GM18508 (cell line): ENCODE measurements around the gene SP8.

Experiments used
- ATAC-seq: cut with Tn5 transposase; IDR thresholded peaks from one replicate; pipeline ENCODE4 v1.9.1; 2021; ENCODE audit warnings: moderate number of reproducible peaks; ENCODE audit not compliant: insufficient read depth, unreplicated experiment

SP8 gene

DNA sequence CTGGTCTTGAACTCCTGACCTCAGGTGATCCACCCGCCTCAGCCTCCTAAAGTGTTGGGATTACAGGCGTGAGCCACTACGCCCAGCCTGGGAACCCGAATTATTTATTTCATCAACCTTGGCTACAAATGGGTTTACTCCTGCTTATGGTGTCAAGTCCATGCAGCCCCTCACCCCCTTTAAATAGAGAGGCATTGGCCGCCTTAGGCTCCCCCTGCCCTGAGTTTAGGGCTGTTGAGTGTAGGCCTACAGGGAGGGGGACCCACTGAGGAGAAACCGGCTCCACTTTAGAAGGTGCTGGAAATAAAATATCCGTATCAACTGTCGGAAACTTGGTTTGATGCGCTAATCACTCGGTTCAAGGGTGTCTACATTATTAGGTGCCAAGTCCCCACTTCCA is 8.7 kb upstream of the SP8 start:
- no peak for ATAC-seq

DNA sequence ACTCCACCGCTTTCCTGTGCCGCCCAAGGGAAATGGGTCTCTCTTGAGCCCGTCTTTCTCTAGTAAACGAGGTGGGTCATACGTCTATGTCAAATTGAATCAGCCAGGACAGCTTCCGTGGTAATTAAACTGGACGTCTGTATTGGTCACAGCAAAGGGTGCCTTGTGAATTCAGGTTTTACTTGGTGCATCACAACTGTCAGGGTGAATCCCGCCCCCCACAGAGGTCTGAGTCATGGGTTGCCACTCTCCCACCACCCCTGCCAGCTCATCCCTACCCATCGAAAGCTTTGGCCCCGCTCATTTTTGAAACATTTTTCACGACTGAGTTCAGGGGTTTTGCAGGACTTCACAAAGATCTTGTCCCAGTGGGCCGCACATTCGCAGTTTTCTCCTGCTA is 8.0 kb upstream of the SP8 start:
- no peak for ATAC-seq

DNA sequence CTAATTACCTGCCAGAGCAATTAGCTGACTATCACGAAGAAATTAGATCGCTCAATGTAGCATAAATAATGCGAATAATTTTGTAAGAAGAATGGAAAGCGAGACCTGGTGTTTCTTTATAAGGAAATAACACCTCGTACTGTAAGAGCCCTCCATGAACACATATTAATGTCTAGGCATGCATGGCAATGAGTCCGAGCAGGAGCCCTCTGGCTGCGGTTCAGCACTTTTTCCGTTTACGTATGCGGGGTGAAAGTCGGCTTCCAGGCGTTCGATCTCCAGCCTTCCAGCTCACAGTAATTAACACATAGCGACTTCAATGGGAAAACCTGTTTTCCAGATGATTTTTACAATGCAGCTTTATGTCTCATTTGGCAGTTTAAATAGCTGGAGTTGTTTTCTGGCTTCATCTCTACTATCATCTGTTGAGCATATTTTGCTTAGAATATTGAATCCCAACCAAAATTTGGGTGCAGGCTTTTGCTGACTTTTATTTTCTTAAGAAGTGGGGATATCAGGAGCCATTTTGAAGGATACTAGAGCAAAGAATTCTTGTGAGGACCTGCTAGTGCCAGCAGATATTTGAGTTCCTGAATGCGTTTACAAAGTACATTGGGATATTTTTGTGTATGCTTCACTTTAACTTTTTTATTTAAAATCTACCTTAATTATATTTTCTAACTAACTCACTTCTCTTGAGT is 7.2 kb upstream of the SP8 start:
- ATAC-seq: no peak

DNA sequence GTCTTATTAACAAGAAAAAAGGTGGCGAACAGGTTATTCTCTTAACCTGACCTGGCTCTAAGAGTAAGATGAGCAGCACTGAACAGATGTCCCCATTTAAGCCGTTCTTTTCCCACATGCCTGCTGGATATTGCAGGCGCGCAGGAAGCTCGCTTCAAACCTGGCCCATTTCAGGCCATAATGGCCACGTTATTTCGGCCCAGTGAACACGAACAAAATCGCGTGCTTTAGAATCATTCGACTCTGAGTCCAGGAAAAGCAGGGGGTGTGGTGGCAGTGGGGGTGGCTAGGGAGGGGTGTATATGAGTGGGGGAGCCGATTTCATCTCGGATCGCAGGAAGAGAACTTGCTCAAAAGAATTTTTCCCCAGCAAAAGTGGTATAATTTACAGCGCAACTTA is 6.6 kb upstream of the SP8 start:
- no peak for ATAC-seq

DNA sequence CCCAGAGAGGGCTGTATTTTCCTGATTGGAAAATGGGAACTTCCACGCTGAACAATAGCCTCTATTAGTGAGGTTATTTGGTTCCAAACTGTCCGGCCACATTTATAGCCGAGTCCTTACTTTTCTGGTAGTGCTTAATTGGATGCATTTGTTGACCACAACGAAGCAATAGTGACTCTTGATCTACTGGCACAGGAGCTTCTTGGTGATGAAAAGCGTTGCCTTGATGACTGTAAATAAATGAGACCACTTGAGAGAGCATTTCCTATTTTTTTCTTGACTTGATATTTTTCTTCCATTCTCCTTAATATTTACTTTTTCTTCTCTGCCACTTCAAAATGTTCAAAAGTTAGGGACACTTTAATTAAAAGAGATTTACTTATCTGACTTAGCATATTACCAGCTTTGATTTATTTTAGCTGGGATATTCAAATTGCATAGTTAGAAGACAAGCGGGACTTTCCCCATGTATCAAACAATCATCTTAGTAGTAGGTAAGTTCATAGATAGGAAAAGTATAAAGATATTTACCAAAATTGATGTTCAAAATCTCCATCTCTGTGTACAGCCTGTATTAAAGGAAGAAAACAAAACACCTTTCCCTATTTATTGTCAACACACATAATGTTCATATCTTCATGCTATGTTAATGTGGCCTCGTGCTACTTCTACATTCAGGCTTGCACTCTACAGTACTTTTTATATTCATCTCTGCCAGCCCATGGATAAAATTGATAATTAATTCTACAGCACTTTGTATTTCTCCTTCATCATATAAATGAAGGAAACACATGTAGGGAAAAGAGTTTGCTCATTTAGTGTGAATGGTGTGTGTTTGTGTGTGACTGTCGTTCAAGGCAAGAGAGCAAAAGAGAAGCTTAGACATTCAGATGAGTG is 5.1 kb upstream of the SP8 start:
- ATAC-seq: no peak

DNA sequence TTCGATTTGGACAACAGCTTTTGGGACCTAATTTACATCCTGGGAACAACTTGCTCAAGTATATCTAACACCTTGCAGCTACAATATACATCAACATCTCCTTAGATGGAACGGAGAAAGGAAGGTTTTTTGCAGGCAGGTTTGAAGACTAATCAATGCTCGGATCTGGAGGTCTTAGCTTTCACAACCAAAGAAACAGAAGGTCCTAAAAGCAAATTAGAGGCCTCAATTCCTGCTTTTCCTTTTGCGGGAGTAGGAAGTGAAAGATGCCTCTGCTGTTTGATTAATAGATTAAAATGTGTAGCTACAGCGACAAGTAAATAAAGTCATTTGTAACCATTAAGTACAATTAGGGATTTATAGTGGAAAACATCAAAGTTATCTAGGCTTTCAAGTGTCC is 3.7 kb upstream of the SP8 start:
- ATAC-seq: no peak

DNA sequence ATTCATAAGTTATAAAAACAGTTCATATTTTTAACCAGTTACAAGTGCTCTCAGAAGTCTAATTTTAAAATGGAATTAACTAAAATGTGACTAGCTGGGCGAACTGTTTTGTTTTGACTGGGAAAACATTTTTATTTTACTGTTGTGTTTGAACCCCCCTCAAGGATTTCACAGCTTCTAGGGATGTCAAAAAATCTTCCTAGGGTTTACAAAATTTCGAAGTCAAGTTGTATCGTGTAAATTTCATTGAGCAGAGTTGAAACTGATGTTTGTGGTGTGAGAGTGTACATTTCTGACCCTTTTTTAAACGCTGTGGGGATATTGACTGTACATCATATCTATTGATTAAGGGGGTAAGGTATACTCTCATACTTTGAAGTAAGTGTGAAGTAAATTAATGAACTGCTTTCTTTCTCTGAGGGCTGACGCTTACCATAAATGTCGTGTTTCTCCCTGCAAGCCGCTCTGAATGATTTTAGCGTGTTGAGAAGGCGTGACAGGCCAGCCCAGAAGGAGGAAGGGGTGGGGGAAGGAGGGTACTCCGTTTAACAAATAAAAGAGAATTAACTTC is 1.8 kb upstream of the SP8 start:
- ATAC-seq: no peak

DNA sequence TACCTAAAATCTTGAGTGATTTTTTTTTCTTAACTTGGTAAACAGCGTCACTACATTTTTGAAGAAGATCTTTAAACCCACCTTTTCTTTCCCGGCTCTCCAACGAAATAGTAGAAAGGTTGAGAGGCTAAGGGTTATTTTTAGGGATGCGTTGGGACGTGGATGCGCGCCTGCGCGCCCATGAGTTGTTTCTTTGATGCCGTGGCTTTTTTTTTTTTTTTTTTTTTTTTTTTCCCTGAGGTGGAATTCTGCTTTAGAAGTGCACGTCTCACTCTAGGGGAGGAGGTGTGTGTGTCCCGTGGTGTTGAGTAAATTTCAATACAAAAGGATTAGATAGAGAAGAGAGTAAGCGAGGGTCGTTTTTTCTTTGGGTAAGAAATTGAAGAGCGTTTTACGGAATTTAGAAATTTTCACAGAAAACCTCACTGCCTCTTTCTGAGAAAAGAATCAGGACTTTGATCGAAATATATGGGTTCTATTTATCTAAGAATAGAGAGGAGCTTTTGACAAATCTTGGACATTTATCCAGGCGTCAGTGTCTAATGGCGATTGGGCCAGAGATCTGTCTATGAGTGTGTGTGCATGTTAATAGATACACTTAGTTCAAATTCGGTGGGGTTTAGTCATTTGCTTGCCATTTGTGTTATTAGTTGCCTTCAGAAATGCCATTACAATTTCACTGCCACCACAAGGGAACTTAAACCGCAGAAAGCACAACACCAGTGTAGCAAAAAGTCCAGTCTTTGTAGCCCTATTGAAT is 1.2 kb upstream of the SP8 start:
- no peak for ATAC-seq

DNA sequence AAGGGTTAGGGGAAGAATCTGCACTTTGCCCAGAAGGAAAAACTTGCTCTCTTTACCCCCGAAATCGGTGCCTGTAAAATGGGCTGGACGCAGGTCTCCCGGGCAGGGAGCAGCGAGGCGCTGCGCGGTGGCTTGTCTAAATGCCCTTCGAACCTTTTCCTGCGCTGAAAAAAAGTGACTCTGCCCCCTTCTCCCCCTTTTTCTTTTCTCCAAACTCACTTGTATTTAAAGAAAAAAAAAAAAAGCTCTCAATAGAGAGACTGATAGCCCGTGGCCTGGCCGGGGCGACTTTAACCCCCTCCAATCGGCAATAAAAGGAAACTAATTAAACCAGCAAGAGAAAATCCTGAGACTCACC is 286 bp downstream of the SP8 start:
- no peak for ATAC-seq

DNA sequence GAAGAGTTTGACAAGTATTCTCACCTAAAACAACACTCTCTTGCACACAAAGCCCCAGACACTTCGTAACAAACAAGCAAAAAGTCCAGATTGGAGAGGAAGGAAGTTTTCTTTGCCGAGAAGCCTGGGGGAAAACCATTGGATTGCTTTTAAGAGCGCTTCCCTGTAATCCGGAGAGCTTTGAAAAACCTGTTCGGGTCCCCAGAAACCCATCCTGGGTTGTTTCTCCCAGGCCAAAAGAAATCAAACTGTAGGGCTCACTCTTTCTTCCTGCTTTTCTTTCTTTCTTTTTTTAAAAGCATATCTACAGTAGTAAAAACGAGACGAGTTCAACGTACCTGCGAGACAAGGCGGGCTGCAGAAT is 655 bp downstream of the SP8 start:
- ATAC-seq: no peak

DNA sequence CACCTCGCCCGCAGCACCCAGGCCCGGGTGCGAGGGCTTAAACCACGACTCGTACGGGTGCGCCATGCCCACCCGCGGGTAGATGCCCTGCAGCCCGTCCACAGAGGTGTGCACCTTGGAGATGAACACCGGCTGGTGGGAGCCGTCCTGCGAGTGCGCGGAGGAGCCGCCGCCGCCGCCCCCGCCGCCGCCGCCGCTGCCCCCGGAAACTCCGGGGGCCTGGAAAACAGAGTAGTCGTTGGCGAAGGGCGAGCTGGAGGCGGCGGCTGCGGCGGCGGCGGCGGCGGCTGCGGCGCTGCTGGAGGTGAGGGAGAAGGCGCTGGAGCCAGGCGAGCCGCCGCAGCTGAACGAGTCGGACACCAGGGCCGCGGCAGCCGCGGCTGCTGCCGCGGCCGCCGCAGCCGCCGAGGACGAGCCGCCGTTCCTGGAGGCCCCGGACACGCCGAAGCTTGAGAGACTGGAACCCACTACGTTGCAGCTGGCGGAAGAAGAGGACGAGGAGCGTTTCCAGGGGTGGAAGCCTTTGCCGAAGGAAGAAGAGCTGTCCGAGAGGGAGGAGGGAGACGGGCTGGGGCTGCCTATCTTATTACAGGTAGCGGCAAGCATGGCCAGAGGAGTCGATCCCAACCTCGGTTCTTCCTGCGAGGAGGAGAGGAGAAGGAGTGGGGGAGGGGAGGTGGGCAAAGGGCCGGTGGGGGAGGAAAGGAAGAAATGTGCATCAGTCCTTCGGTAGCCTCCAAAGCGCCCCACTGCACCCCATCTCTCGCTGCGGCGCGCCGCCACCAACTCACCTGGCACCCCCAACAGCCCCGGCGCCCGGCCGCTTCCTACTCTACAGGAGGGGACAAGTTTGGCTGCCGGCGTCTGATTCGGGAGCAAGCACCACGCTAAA is 1.3 kb downstream of the SP8 start:
- ATAC-seq: no peak

DNA sequence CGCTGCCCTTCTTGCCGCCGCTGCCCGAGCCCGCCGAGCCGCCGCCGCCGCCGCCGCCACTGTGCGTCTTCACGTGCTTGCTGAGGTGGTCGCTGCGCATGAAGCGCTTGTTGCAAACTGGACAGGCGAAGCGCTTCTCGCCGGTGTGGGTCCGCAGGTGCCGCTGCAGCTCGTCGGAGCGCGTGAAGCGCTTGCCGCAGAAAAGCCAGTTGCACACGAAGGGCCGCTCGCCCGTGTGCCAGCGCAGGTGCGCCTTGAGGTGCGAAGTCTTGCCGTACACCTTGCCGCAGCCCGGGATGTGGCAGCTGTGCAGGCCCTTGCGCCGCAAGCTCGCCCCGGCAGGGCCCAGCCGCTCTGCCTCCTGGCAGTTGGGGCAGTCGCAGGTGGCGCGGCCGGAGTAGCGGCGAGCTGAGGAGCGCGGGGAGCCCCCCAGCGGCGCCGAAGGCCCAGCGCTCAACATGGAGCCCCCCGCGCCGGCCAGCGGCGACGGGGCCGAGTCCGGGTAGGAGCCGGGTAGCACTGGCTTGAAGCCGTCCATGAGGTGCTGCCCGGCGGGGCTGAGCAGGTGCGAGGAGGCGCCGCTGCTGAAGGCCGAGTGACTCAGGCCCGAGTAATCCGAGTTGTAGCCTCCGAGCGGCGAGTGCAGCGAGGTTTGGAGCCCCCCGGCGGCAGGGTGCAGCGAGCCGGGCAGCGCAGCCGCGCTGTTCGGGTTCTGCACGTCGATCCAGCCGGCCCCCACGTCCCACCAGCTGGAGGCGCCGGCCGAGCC is 2.1 kb downstream of the SP8 start:
- no peak for ATAC-seq

DNA sequence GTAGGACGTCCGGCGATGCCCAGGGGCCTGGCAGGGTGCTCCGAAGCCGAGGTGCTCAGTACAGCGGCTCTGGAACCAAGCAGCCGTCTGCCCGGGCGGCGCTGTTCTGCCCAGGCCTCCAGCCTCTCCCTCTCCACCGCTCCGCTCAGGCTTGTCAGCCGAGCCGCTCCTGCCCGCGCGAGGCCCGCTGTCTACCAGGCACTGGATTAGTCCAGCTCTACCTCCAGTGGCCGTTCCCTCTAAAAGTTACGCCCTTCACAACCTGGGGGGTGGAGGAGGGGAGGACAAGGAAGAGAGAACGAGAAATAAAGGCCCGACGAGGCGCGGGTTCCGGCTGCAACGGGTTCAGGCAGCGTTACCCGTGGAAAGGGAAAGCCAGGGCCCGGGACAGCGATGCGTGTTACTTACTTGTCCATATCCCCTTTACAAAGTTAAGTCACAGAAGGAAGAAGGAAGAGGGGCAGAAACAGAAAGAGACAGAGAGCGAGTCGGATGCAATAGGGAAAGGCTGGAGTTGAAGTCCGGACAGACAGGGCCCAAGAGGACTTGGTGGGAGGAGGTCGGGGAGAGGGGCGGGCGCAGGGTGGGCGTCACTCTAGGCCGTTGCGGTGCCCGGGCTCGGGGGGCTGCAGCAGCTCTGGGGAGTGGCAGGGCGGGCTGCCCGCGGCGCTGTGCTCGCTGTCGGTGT is 2.8 kb downstream of the SP8 start:
- no peak for ATAC-seq

DNA sequence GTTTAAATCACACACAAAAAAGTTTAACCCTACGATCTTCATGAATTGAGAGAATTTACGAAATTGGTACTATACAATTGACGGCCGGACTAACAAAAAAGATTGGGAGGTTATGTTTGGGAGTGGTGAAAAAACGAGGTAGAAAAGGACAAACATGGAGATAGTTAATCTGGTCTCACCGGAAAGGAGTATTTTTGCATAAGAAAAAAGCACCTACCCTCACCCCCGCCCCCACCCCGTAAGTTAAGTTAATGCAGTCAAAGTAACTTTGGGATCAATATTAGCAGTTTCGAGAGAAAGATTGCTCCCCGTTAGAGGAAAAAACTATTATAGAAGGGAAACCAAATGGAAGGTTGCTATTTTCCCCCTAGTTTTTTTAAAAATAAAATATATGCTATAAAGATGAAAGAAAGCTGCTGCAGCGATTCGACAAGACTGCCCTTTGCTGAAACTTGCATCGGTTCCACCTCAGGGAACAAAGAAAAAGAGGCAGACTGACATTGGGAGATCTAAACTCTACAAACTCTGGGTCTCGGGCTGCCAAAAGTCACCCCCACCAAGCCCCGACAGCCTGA is 3.5 kb downstream of the SP8 start:
- no peak for ATAC-seq

DNA sequence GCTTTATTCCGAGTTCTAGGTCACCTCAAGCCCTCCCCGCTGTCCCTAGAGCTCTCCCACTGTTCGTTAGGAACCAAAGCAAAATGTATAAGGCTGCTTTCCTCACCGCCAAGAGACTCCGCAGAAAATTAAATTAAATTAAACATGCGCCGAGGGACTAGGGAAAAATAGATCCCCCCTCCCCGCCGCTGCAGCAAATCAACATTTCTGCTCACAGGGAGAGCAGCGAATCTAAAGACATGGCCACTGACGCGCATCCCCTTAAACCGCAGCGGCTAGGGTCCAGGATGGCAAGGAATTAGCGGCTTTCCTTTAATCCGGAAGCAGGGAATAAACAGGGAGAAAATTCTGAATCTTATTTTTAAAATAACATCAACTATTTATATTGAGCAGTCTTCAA is 7.6 kb downstream of the SP8 start:
- ATAC-seq: no peak

DNA sequence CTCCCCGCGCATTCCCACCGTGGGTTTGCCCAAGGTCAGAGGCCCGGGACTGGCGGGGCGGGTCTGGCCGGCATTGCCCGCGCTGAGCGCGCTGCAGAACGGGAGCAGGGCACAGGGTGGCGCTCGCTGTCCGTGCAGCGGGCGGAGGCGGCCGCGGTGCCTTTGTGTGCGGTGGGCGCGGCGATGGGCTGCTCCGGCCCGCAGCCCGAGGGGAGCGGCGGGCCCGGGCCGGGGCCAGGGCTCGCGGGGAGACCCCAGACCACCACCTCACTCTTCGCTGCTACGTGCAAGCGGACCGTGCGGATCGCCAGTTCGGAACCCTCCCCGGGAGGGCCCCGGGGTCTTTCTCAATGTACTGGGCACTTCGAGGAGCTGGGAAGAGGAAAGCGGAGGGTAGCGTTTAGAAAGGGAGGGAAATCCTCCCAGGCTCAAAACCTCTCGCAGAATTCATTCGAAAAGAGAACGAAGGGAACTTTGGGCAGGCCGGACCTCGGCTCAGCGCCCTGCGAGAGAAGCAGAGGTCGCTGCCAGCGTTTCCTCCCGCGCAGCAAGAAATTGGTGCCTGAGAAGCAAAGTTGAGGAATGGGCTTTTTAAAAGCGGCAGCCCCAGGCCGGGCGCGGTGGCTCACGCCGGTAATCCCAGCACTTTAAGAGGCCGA is 8.5 kb downstream of the SP8 start:
- no peak for ATAC-seq

DNA sequence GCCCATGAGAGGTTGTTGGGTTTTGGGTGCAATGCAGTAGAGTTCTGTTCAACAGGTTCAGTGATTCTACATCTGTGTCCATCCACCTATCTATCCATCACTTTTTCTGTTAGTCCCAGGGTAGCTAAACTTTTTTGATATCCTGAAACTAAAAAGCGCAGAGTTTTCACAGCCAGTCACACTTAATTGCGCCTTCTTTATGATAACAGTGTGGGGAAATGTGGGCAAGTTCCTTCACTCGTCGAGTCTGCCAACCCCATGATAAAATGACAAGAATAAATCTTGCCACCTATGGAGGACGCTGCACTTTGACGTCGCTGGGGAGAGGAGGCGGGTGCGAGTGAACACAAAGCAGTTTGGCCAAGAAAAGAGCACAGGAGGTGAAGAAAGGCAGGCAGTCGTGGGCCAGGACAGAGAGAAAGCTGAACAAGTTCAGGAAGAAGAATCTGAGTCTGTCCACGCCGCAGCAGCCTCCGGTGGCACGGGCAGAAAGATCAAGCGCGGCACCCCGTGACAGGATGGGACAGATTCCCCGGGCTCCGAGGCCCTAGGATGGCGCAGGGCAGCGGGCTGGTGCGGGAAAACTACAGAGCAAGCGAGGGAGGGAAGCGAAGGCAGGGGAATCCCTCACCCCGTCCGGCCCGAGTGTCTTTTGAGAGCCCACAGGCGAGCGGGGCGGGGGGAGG is 9.2 kb downstream of the SP8 start:
- ATAC-seq: no peak
